Measurements from ENCODE around the gene M6PR.
"Not testable (repeated sequence)": the region's sequence is repeated elsewhere in the genome, so short reads cannot be mapped to it uniquely, and the experiment has no call there.

Gene M6PR

GRCh38 chr12:8950702-8951478 is 1.4 kb upstream of the M6PR start:
- no peak for DNase-seq (ENCODE audit: low read depth in 2 of 2)

- DNase-seq (ENCODE audit: low read depth in 2 of 2) = no peak
These were observed 729 bp upstream of the M6PR start for GRCh38 chr12:8950221-8950527.

- no peak for DNase-seq (ENCODE audit: low read depth in 2 of 2)
These were observed 624 bp downstream of the M6PR start for GRCh38 chr12:8948701-8949341.

GRCh38 chr12:8947737-8948136 is 1.7 kb downstream of the M6PR start:
- DNase-seq (ENCODE audit: low read depth in 2 of 2) = no peak

GRCh38 chr12:8946733-8947132 is 2.7 kb downstream of the M6PR start:
- no peak for DNase-seq (ENCODE audit: low read depth in 2 of 2)

GRCh38 chr12:8943565-8944186 is 5.8 kb downstream of the M6PR start:
- no peak for DNase-seq (ENCODE audit: low read depth in 2 of 2)

GRCh38 chr12:8941691-8942478 is 7.6 kb downstream of the M6PR start:
- no peak for DNase-seq (ENCODE audit: low read depth in 2 of 2)

- not testable (repeated sequence) for DNase-seq (ENCODE audit: low read depth in 2 of 2)
These were observed 11.5 kb downstream of the M6PR start for GRCh38 chr12:8937842-8938442.

GRCh38 chr12:8936735-8937134 is 12.7 kb downstream of the M6PR start:
- no peak for DNase-seq (ENCODE audit: low read depth in 2 of 2)

GRCh38 chr12:8934080-8934479 is 15.4 kb downstream of the M6PR start:
- DNase-seq (ENCODE audit: low read depth in 2 of 2) = not testable (repeated sequence)

- DNase-seq (ENCODE audit: low read depth in 2 of 2) = not testable (repeated sequence)
These were observed 17.0 kb downstream of the M6PR start for GRCh38 chr12:8932464-8932863.

- DNase-seq (ENCODE audit: low read depth in 2 of 2) = not testable (repeated sequence)
These were observed 18.7 kb downstream of the M6PR start for GRCh38 chr12:8930655-8931323.

- DNase-seq (ENCODE audit: low read depth in 2 of 2) = no peak
These were observed 26.9 kb downstream of the M6PR start for GRCh38 chr12:8922544-8922943.

- not testable (repeated sequence) for DNase-seq (ENCODE audit: low read depth in 2 of 2)
These were observed 29.8 kb downstream of the M6PR start for GRCh38 chr12:8919643-8920042.

GRCh38 chr12:8917751-8918150 is 31.7 kb downstream of the M6PR start:
- DNase-seq (ENCODE audit: low read depth in 2 of 2) = no peak

- DNase-seq (ENCODE audit: low read depth in 2 of 2) = no peak
These were observed 32.4 kb downstream of the M6PR start for GRCh38 chr12:8917031-8917430.

GRCh38 chr12:8916154-8916553 is 33.3 kb downstream of the M6PR start:
- DNase-seq (ENCODE audit: low read depth in 2 of 2) = no peak

- peak; percentile 33 to 40 for DNase-seq (ENCODE audit: low read depth in 2 of 2)
These were observed 34.5 kb downstream of the M6PR start for GRCh38 chr12:8914716-8915526.

GRCh38 chr12:8914033-8914715 is 35.3 kb downstream of the M6PR start, which contains the start of gene PHC1:
TSS of gene PHC1 (plus strand) at chr12:8914509. CDS start at chr12:8917678, 3,169 bp downstream.
- peak; percentile 52 to 64 for DNase-seq (ENCODE audit: low read depth in 2 of 2)

GRCh38 chr12:8913702-8914032 is 35.8 kb downstream of the M6PR start:
- no peak for DNase-seq (ENCODE audit: low read depth in 2 of 2)
